NCI-H2227 (cell line): Measurements from ENCODE around the gene FRZB.

ENCODE experiments used
- DNase-seq: peaks from one replicate; lab custom pipeline; 2025; ENCODE audit not compliant: unreplicated experiment; lab: John Stamatoyannopoulos, UW

FRZB gene

GRCh38 chr2:182807319-182807718 is 59.1 kb downstream of the FRZB start:
- no peak for DNase-seq

DNA sequence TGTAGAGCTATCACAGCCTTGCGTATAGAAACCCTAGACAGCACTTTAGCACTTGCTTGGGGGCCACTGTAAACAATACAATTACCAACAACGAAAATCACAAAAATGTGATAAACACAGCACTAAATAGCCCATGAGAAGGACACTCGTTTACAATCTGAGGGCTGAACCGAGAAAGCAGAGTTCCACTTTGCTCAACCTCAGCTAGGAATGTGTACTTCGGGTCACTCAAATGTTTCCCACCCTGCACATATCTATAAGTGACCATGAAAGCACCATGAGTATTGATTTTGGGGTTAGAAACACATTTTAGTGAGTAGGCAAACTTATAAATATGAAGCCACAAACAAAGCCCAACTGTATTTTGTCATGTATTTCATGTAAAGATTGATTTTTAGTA is 62.3 kb downstream of the FRZB start:
- DNase-seq, result no peak

- no peak for DNase-seq
Observed at GRCh38 chr2:182798736-182799135, 67.7 kb downstream of the FRZB start.

DNA sequence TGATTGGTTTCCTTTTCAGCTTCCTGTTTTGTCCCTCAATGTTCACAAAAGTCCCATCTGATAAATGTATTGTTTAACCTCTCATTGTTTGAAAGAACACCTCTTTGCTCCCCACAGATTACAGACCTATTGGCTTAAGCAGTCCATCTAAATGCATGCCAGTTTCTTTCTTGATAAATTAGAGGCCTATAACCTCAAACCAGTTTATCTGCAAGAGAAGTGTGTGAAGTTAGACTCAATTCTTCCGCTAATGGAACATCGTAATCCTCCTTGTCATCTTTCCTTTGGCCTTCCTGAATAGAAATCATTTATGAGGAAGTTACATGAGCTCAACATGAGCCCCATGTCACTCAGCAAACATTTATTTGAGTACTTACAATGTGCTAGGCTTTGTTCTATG is 74.0 kb downstream of the FRZB start:
- DNase-seq, result no peak

DNA sequence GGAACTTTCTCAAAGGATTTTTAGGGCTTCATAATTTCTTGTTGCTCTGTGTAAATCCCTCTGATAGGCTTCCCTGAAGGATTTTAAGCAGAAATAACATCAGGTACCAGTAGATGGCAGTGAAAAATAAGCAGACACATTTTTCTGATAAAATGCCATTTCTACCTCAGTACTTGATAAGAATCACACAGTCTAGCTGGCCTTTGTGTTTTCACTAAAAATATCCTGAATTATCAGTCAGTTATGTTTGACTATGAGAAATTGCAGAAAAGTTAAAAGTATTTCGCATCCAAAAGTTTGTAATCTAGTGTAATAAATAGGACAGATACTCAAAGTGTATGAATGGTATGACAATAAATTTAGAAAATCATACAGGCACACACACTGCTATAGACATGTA is 81.7 kb downstream of the FRZB start:
- peak; percentile 74 for DNase-seq

GRCh38 chr2:182784058-182784706 is 82.3 kb downstream of the FRZB start:
- DNase-seq, result no peak
